ENCODE measurements around the gene EPB41L4B. TPM values are rescaled to one million over a fixed set of nuclear protein-coding genes. Genes with fewer than 3 reads are reported as not detected.

The EPB41L4B gene
- total RNA-seq, 1 experiment from 2014 or later = 8.1 TPM

DNA sequence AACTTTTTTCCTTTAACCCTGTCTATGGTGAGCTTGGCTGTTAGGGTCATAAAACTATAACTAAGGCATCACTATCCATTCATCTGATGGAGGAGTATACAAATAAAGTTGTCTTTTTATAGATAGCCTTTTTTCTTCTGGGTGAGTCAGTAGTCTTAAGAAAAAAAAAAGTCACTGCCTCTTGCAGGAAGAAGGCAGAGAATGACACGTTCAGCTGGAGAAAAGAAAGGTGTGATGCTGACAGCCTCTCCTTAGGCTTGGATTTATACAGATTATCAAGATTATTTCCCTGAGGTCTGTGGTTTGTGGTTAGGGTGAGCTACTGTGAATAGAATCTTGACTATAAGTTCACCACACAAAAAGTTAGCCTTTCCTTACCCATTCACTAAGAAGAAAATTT, 23.0 kb downstream of the EPB41L4B start:
- ChIA-PET CTCF (no interaction called here), RAD21 (ENCODE audit: low non-redundant PET in 1 of 2, low total read pairs in 2 of 2, uncharacterized antibody in 2 of 2, unreplicated experiment in 2 of 2) (no interaction called here), POLR2A (no interaction called here)
- H3K4me3 ChIP-seq (replicated peaks in 1 of 2; ENCODE audit: low read depth in 1 of 2, low read length in 2 of 2) = no peak overlapping the region
- H3K4me1 ChIP-seq (ENCODE audit: control insufficient read depth in 1 of 2, insufficient read depth in 2 of 2, low read length in 2 of 2) = no peaks in the 10 kb centered on the region
- H3K36me3 ChIP-seq (ENCODE audit: control insufficient read depth in 1 of 2, insufficient read depth in 2 of 2, low read length in 2 of 2) = no peaks in the 10 kb centered on the region
- H4K20me1 ChIP-seq (ENCODE audit: insufficient read depth) = no peaks in the 10 kb centered on the region
- H3K27me3 ChIP-seq (ENCODE audit: insufficient read depth, low read length) = no peaks in the 10 kb centered on the region
- H3K27ac ChIP-seq (ENCODE audit: low read depth, low read length) = no peak overlapping the region
- H3K9me2 ChIP-seq (ENCODE audit: insufficient read depth) = no peaks in the 10 kb centered on the region
- no TSS peak for BruUV-seq (replicated peaks)
- H3K79me2 ChIP-seq (ENCODE audit: insufficient read depth, low read length) = peaks cover 14% of the 10 kb centered on the region
- H3K9ac ChIP-seq (ENCODE audit: low read length) = no peak overlapping the region
- no peaks in the 10 kb centered on the region for H3K9me3 ChIP-seq (ENCODE audit: control insufficient read depth in 1 of 2, insufficient read depth in 1 of 2, low read depth in 1 of 2, low read length in 2 of 2)
- TF ChIP-seq JUND (IDR thresholded peaks at IDR 0.05) (no peak), POLR2A (IDR thresholded peaks at IDR 0.05; ENCODE audit: borderline replicate concordance, extremely low read depth, insufficient read depth, insufficient read length) (no peak), YY1 (IDR thresholded peaks at IDR 0.05; ENCODE audit: extremely low read depth, insufficient replicate concordance, low read depth, low read length) (no peak), TCF7L2 (IDR thresholded peaks at IDR 0.05; ENCODE audit: borderline replicate concordance, extremely low read depth, insufficient read depth, insufficient read length) (no peak), ELF1 (IDR thresholded peaks at IDR 0.05; ENCODE audit: borderline replicate concordance, low read depth) (no peak), SP1 (IDR thresholded peaks at IDR 0.05; ENCODE audit: low read depth) (no peak), EZH2 (IDR thresholded peaks at IDR 0.05) (no peak), ZNF274 (IDR thresholded peaks at IDR 0.05; ENCODE audit: low read depth, low read length) (no peak), EGR1 (IDR thresholded peaks at IDR 0.05; ENCODE audit: low read depth) (no peak), POLR2AphosphoS5 (IDR thresholded peaks at IDR 0.05; ENCODE audit: low read depth, low read length) (no peak), EZH2phosphoT487 (IDR thresholded peaks at IDR 0.05; ENCODE audit: borderline replicate concordance) (no peak), CEBPB (IDR thresholded peaks at IDR 0.05; ENCODE audit: low read depth) (no peak), RAD21 (IDR thresholded peaks at IDR 0.05; ENCODE audit: low read depth) (no peak)
- TF ChIP-seq, protein P1, sequence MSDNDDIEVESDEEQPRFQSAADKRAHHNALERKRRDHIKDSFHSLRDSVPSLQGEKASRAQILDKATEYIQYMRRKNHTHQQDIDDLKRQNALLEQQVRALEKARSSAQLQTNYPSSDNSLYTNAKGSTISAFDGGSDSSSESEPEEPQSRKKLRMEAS (IDR thresholded peaks at IDR 0.05) = no peak
- TF ChIP-seq, protein P2, sequence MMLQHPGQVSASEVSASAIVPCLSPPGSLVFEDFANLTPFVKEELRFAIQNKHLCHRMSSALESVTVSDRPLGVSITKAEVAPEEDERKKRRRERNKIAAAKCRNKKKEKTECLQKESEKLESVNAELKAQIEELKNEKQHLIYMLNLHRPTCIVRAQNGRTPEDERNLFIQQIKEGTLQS (IDR thresholded peaks at IDR 0.05) = no peak
- no peak for DNase-seq (ENCODE audit: low read depth, low spot score)
- H3K4me2 ChIP-seq (ENCODE audit: low read length) = no peak overlapping the region
- intact Hi-C loops (cut with micrococcal nuclease) = no loop called here
- no peak for ATAC-seq
- no peak overlapping the region for H2AFZ ChIP-seq (ENCODE audit: low read depth, low read length, poor library complexity, severe bottlenecking)
